ENCODE data around the gene HARBI1. TPM values are rescaled to one million over a fixed set of nuclear protein-coding genes. Genes with fewer than 3 reads are reported as not detected.
"Not testable (repeated sequence)": the region's sequence is repeated elsewhere in the genome, so short reads cannot be mapped to it uniquely, and the experiment has no call there.

Gene HARBI1
- total RNA-seq, 1 experiment from 2014 or later, result 4.4 TPM

- H3K27ac Mint-ChIP-seq; H3K4me1 Mint-ChIP-seq; ATAC-seq; CTCF ChIA-PET; POLR2A ChIA-PET; DNase-seq (ENCODE audit: low spot score); H3K9me3 Mint-ChIP-seq; H3K27me3 Mint-ChIP-seq (ENCODE audit: low read depth); H3K4me3 Mint-ChIP-seq: not testable (repeated sequence)
- peaks cover 10% of the 10 kb centered on the region for H3K36me3 Mint-ChIP-seq
Observed at GRCh38 chr11:46583513-46583912, 33.5 kb downstream of the HARBI1 start.

DNA sequence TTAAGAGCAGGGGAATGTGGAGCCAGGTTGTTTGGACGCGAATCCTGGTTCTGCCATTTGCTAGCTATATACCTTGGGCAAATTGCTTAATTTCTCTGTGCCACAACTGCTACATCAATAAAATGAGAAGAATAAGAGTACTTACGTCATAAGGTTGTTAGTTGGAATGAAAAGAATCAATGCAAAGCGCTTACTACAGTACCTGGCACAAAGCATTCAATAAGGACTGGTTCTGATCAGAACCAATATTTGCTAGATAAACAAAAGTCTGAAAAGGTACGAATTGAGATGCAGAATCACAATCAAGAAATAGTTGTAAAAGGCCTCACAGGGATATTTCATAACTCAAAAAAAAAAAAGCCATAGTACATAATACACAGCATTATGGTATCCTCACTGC is 34.4 kb downstream of the HARBI1 start:
- ATAC-seq (no peak), DNase-seq (ENCODE audit: low spot score) (no peak)
- H3K27me3 Mint-ChIP-seq (ENCODE audit: low read depth), result no peaks in the 10 kb centered on the region
- H3K27ac Mint-ChIP-seq, result no peak overlapping the region
- TF ChIP-seq ZNF121 (CRISPR knock-in tag; IDR thresholded peaks at IDR 0.05) (no peak), AFF4 (CRISPR knock-in tag; IDR thresholded peaks at IDR 0.05; ENCODE audit: borderline replicate concordance) (no peak), FOXK1 (CRISPR knock-in tag; IDR thresholded peaks at IDR 0.05) (no peak), IRF2 (CRISPR knock-in tag; IDR thresholded peaks at IDR 0.05; ENCODE audit: borderline replicate concordance, low read depth) (no peak), NFE2L1 (CRISPR knock-in tag; IDR thresholded peaks at IDR 0.05) (no peak), E2F4 (CRISPR knock-in tag; IDR thresholded peaks at IDR 0.05; ENCODE audit: borderline replicate concordance, low read depth) (no peak), SMAD4 (CRISPR knock-in tag; IDR thresholded peaks at IDR 0.05) (no peak), JUN (CRISPR knock-in tag; IDR thresholded peaks at IDR 0.05) (no peak), TEAD4 (CRISPR knock-in tag; IDR thresholded peaks at IDR 0.05) (no peak), TP53 (CRISPR knock-in tag; IDR thresholded peaks at IDR 0.05) (no peak), ZBTB43 (CRISPR knock-in tag; IDR thresholded peaks at IDR 0.05) (no peak), ZNF138 (CRISPR knock-in tag; conservative IDR thresholded peaks at IDR 0.05) (no peak), ZNF396 (CRISPR knock-in tag; IDR thresholded peaks at IDR 0.05; ENCODE audit: borderline replicate concordance) (no peak), ERG (CRISPR knock-in tag; IDR thresholded peaks at IDR 0.05) (no peak), MXD4 (CRISPR knock-in tag; IDR thresholded peaks at IDR 0.05; ENCODE audit: borderline replicate concordance) (no peak), NR3C1 (CRISPR knock-in tag; conservative IDR thresholded peaks at IDR 0.05; ENCODE audit: low read depth) (no peak)
- TF ChIP-seq, protein P1, sequence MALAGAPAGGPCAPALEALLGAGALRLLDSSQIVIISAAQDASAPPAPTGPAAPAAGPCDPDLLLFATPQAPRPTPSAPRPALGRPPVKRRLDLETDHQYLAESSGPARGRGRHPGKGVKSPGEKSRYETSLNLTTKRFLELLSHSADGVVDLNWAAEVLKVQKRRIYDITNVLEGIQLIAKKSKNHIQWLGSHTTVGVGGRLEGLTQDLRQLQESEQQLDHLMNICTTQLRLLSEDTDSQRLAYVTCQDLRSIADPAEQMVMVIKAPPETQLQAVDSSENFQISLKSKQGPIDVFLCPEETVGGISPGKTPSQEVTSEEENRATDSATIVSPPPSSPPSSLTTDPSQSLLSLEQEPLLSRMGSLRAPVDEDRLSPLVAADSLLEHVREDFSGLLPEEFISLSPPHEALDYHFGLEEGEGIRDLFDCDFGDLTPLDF (CRISPR knock-in tag; IDR thresholded peaks at IDR 0.05), result no peak
- TF ChIP-seq, protein P2, sequence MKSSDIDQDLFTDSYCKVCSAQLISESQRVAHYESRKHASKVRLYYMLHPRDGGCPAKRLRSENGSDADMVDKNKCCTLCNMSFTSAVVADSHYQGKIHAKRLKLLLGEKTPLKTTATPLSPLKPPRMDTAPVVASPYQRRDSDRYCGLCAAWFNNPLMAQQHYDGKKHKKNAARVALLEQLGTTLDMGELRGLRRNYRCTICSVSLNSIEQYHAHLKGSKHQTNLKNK (CRISPR knock-in tag; IDR thresholded peaks at IDR 0.05), result no peak
- TF ChIP-seq, protein P3, sequence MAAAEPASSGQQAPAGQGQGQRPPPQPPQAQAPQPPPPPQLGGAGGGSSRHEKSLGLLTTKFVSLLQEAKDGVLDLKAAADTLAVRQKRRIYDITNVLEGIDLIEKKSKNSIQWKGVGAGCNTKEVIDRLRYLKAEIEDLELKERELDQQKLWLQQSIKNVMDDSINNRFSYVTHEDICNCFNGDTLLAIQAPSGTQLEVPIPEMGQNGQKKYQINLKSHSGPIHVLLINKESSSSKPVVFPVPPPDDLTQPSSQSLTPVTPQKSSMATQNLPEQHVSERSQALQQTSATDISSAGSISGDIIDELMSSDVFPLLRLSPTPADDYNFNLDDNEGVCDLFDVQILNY (CRISPR knock-in tag; IDR thresholded peaks at IDR 0.05), result no peak
- TF ChIP-seq, protein P4, sequence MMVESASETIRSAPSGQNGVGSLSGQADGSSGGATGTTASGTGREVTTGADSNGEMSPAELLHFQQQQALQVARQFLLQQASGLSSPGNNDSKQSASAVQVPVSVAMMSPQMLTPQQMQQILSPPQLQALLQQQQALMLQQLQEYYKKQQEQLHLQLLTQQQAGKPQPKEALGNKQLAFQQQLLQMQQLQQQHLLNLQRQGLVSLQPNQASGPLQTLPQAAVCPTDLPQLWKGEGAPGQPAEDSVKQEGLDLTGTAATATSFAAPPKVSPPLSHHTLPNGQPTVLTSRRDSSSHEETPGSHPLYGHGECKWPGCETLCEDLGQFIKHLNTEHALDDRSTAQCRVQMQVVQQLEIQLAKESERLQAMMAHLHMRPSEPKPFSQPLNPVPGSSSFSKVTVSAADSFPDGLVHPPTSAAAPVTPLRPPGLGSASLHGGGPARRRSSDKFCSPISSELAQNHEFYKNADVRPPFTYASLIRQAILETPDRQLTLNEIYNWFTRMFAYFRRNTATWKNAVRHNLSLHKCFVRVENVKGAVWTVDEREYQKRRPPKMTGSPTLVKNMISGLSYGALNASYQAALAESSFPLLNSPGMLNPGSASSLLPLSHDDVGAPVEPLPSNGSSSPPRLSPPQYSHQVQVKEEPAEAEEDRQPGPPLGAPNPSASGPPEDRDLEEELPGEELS (CRISPR knock-in tag; IDR thresholded peaks at IDR 0.05), result no peak
- peaks cover 5% of the 10 kb centered on the region; the same call in 1 of the 2 replicates for H3K9me3 Mint-ChIP-seq
- ChIA-PET POLR2A (no interaction called here), CTCF (no interaction called here)
- peaks cover 10% of the 10 kb centered on the region for H3K36me3 Mint-ChIP-seq
- no peak overlapping the region for H3K4me3 Mint-ChIP-seq
- no peaks in the 10 kb centered on the region for H3K4me1 Mint-ChIP-seq
